IMR-90 (cell line): ENCODE data around the gene TSC22D3. TPM values are rescaled to one million over a fixed set of nuclear protein-coding genes. Genes with fewer than 3 reads are reported as not detected.

ENCODE experiments used
- ATAC-seq: fragments of 200-7000 bp; cut with Tn5 transposase; 2 replicates; pipeline ENCODE4 v1.9.1; 2020; ENCODE audit warnings: low read depth, mild to moderate bottlenecking, moderate library complexity
- BruUV-seq: library from RNA; stranded (reverse); fragments of 400-500 nt; replicated peaks from 2 replicates; lab custom pipeline; 2021; lab: Mats Ljungman, UMichigan
- CTCF ChIA-PET: fragments of 300-600 bp; formaldehyde crosslinking; extraction: SDS; loops from one replicate; lab custom pipeline; 2021; ENCODE audit warnings: antibody characterized with exemption; lab: Yijun Ruan, JAX
- POLR2A ChIA-PET: fragments of 300-600 bp; sonication (Branson Sonifier 250); formaldehyde crosslinking; loops from one replicate; lab custom pipeline; 2022; ENCODE audit warnings: antibody characterized with exemption; ENCODE audit not compliant: unreplicated experiment; lab: Charles Lee
- DNase-seq: peaks from one replicate; pipeline ENCODE4 v3.0.0; 2013
- H2AFZ ChIP-seq: replicated peaks from 2 replicates; pipeline ENCODE3; 2013; ENCODE audit warnings: low read length, mild to moderate bottlenecking; ENCODE audit not compliant: poor library complexity
- H2AK5ac ChIP-seq: 2 replicates; pipeline ENCODE4 v1.6.1; 2013; ENCODE audit warnings: low read depth, low read length, inconsistent platforms
- H2AK9ac ChIP-seq: replicated peaks from 2 replicates; pipeline ENCODE3; 2013; ENCODE audit warnings: mild to moderate bottlenecking, low read depth, low read length, moderate library complexity; ENCODE audit not compliant: poor library complexity
- H2BK120ac ChIP-seq: 2 replicates; pipeline ENCODE4 v1.6.1; 2013; ENCODE audit warnings: low read depth, low read length, inconsistent platforms
- H2BK15ac ChIP-seq: 3 replicates; pipeline ENCODE4 v1.6.1; 2013; ENCODE audit warnings: low read depth, low read length, inconsistent platforms
- H2BK20ac ChIP-seq: 2 replicates; pipeline ENCODE4 v1.6.1; 2013; ENCODE audit warnings: low read depth, mild to moderate bottlenecking, inconsistent platforms, low read length, moderate library complexity
- H2BK5ac ChIP-seq: 2 replicates; pipeline ENCODE4 v1.6.1; 2013; ENCODE audit warnings: mild to moderate bottlenecking, low read depth, low read length, inconsistent platforms; ENCODE audit not compliant: poor library complexity, severe bottlenecking
- H3K14ac ChIP-seq: replicated peaks from 2 replicates; pipeline ENCODE4 v1.6.1; 2013; ENCODE audit warnings: low read depth, low read length, inconsistent platforms
- H3K18ac ChIP-seq: 2 replicates; pipeline ENCODE4 v1.6.1; 2013; ENCODE audit warnings: low read depth, low read length, control low read depth
- H3K23ac ChIP-seq: 2 replicates; pipeline ENCODE4 v1.6.1; 2013; ENCODE audit warnings: low read depth, low read length, inconsistent platforms
- H3K27ac ChIP-seq: 2 replicates; pipeline ENCODE4 v1.5.1; 2013; ENCODE audit warnings: mild to moderate bottlenecking, control low read depth, low read length; ENCODE audit not compliant: insufficient read depth
- H3K27me3 ChIP-seq: 2 replicates; pipeline ENCODE4 v1.6.1; 2013; ENCODE audit warnings: low read length; ENCODE audit not compliant: control insufficient read depth, insufficient read depth
- H3K36me3 ChIP-seq: 2 replicates; pipeline ENCODE4 v1.6.1; 2013; ENCODE audit warnings: low read length, mixed read lengths; ENCODE audit not compliant: control insufficient read depth, insufficient read depth
- H3K4ac ChIP-seq: 2 replicates; pipeline ENCODE4 v1.6.1; 2013; ENCODE audit warnings: low read depth, low read length, inconsistent platforms
- H3K4me1 ChIP-seq: 2 replicates; pipeline ENCODE4 v1.6.1; 2013; ENCODE audit warnings: low read length, mixed read lengths; ENCODE audit not compliant: control insufficient read depth, insufficient read depth
- H3K4me2 ChIP-seq: 2 replicates; pipeline ENCODE4 v1.6.1; 2013; ENCODE audit warnings: low read depth, mild to moderate bottlenecking, control low read depth, low read length, moderate library complexity
- H3K4me3 ChIP-seq: 2 replicates; pipeline ENCODE4 v1.5.1; 2013; ENCODE audit warnings: low read depth, mild to moderate bottlenecking, control low read depth, low read length, moderate library complexity; ENCODE audit not compliant: insufficient read depth
- H3K56ac ChIP-seq: 2 replicates; pipeline ENCODE4 v1.6.1; 2013; ENCODE audit warnings: low read length, inconsistent platforms; ENCODE audit not compliant: insufficient read depth; ENCODE audit errors: extremely low read depth
- H3K79me1 ChIP-seq, 2 experiments: 2 replicates each; pipeline ENCODE4 v1.6.1; 2013; ENCODE audit warnings: low read length in 2 of 2, inconsistent platforms in 1 of 2, low read depth in 1 of 2
- H3K9ac ChIP-seq: 2 replicates; pipeline ENCODE4 v1.6.1; 2013; ENCODE audit warnings: low read depth, low read length, control low read depth
- H3K9me1 ChIP-seq: 2 replicates; pipeline ENCODE4 v1.6.1; 2013; ENCODE audit warnings: low read length, inconsistent platforms; ENCODE audit not compliant: insufficient read depth
- H3K9me3 ChIP-seq: 2 replicates; pipeline ENCODE4 v1.6.1; 2013; ENCODE audit warnings: low read length; ENCODE audit not compliant: control insufficient read depth, insufficient read depth
- H4K20me1 ChIP-seq: 2 replicates; pipeline ENCODE4 v1.6.1; 2013; ENCODE audit warnings: low read length, inconsistent platforms; ENCODE audit not compliant: insufficient read depth
- H4K5ac ChIP-seq: 2 replicates; pipeline ENCODE4 v1.6.1; 2013; ENCODE audit warnings: mild to moderate bottlenecking, low read depth, low read length, control low read depth
- H4K8ac ChIP-seq, 2 experiments: 2 replicates each; pipeline ENCODE4 v1.6.1; 2013; ENCODE audit warnings: low read depth in 2 of 2, low read length in 2 of 2, control low read depth in 1 of 2, inconsistent platforms in 1 of 2
- H4K91ac ChIP-seq: 2 replicates; pipeline ENCODE4 v1.6.1; 2013; ENCODE audit warnings: low read depth, low read length, inconsistent platforms; ENCODE audit not compliant: insufficient read depth
- BHLHE40 ChIP-seq: fragments of 150-350 bp; IDR thresholded peaks from 2 replicates; pipeline ENCODE4 v1.6.1; 2016; ENCODE audit warnings: mild to moderate bottlenecking, low read depth, low read length
- CEBPB ChIP-seq: IDR thresholded peaks from 2 replicates; pipeline ENCODE4 v1.6.1; 2012; ENCODE audit warnings: low read depth, low read length, improper control_type of control experiment
- CHD1 ChIP-seq: IDR thresholded peaks from 2 replicates; pipeline ENCODE4 v1.6.1; 2012; ENCODE audit warnings: low read depth, low read length, improper control_type of control experiment
- CTCF ChIP-seq: conservative IDR thresholded peaks from 2 replicates; pipeline ENCODE4 v1.5.1; 2012; ENCODE audit warnings: mild to moderate bottlenecking, low read depth, low read length, improper control_type of control experiment
- FOS ChIP-seq: fragments of 150-350 bp; IDR thresholded peaks from 2 replicates; pipeline ENCODE4 v1.6.1; 2016; ENCODE audit warnings: low read depth, low read length
- MAFK ChIP-seq: IDR thresholded peaks from 2 replicates; pipeline ENCODE4 v1.6.1; 2012; ENCODE audit warnings: low read depth, low read length, improper control_type of control experiment
- MAZ ChIP-seq: IDR thresholded peaks from 2 replicates; pipeline ENCODE4 v1.6.1; 2012; ENCODE audit warnings: low read depth, mild to moderate bottlenecking, low read length, improper control_type of control experiment, moderate library complexity, borderline replicate concordance
- MXI1 ChIP-seq: IDR thresholded peaks from 2 replicates; pipeline ENCODE4 v1.6.1; 2012; ENCODE audit warnings: low read depth, mild to moderate bottlenecking, low read length, moderate library complexity, borderline replicate concordance
- NFE2L2 ChIP-seq: fragments of 150-350 bp; IDR thresholded peaks from 2 replicates; pipeline ENCODE4 v1.6.1; 2016; ENCODE audit warnings: low read depth, mild to moderate bottlenecking, low read length
- POLR2A ChIP-seq: IDR thresholded peaks from 2 replicates; pipeline ENCODE4 v1.6.1; 2012; ENCODE audit warnings: mild to moderate bottlenecking, low read depth, low read length
- RAD21 ChIP-seq: IDR thresholded peaks from 2 replicates; pipeline ENCODE4 v1.6.1; 2012; ENCODE audit warnings: low read length, improper control_type of control experiment
- RCOR1 ChIP-seq: IDR thresholded peaks from 2 replicates; pipeline ENCODE4 v1.6.1; 2012; ENCODE audit warnings: mild to moderate bottlenecking, low read length, improper control_type of control experiment; ENCODE audit not compliant: insufficient replicate concordance
- RFX5 ChIP-seq: IDR thresholded peaks from 2 replicates; pipeline ENCODE4 v1.8.0; 2012; ENCODE audit warnings: low read depth, mild to moderate bottlenecking, low read length, moderate library complexity
- SMC3 ChIP-seq: fragments of 150-350 bp; IDR thresholded peaks from 2 replicates; pipeline ENCODE4 v1.6.1; 2016; ENCODE audit warnings: low read depth, mild to moderate bottlenecking, antibody characterized with exemption, low read length, moderate library complexity
- USF2 ChIP-seq: fragments of 150-350 bp; IDR thresholded peaks from 2 replicates; pipeline ENCODE4 v1.6.1; 2017; ENCODE audit warnings: mild to moderate bottlenecking, antibody characterized with exemption, low read length, low read depth
- WGBS, 2 experiments: methylation state at CpG; one replicate each; pipeline versions ENCODE4 v1.1.5 to v1.1.7; 2013; ENCODE audit warnings: missing lambda C conversion rate in 2 of 2; ENCODE audit not compliant: insufficient read length in 1 of 2; ENCODE audit errors: extremely low coverage in 2 of 2; 5-methylcytosine and 5-hydroxymethylcytosine counted together
- dilution Hi-C: fragments of 300-500 bp; cut with HindIII; formaldehyde crosslinking; loops from one replicate; pipeline ENCODE4 v1.14.3; 2018; ENCODE audit warnings: low sequenced_read_pairs; ENCODE audit not compliant: unreplicated experiment
- in situ Hi-C: fragments of 300-500 bp; cut with MboI; formaldehyde crosslinking; loops from 3 replicates; pipeline ENCODE4 v1.14.3; 2019; ENCODE audit warnings: low sequenced_read_pairs, inconsistent platforms, mixed read lengths
- intact Hi-C: fragments of 100-400 bp; cut with micrococcal nuclease; formaldehyde crosslinking; loops from 2 replicates; pipeline ENCODE4 v1.10.0; 2022
- polyA plus RNA-seq, 3 experiments: library from polyadenylated mRNA; depleted of rRNA; stranded (reverse); fragments of >200 nt; gene quantifications; 2 replicates each; pipeline ENCODE4 v1.2.3, GENCODE V29; 2012; ENCODE audit warnings: low replicate concordance in 1 of 3
- total RNA-seq: library from RNA; depleted of rRNA; stranded (reverse); fragments of >200 nt; gene quantifications from 2 replicates; pipeline ENCODE4 v1.2.3, GENCODE V29; 2012
- TF ChIP-seq, protein P1 (sequence below): fragments of 150-350 bp; IDR thresholded peaks from 2 replicates; pipeline ENCODE4 v1.6.1; 2016; ENCODE audit warnings: low read depth, mild to moderate bottlenecking, low read length, moderate library complexity, borderline replicate concordance

TSC22D3 gene
- total and polyA plus RNA-seq, 2 of the 4 experiments (the other 2 are of a cell fraction) = 9.9 to 14.0 TPM

- Histone ChIP-seq H3K4me3 (no peak overlapping the region), H3K4ac (no peak overlapping the region), H2AFZ (no peak overlapping the region), H2BK120ac (no peak overlapping the region), H3K27me3 (peaks cover 30% of the 10 kb centered on the region), H3K18ac (no peak overlapping the region), H3K4me1 (no peaks in the 10 kb centered on the region), H4K5ac (no peak overlapping the region), H2BK20ac (no peak overlapping the region), H2AK5ac (no peak overlapping the region), H2AK9ac (no peak overlapping the region), H3K23ac (no peak overlapping the region), H3K4me2 (no peak overlapping the region), H3K9me1 (no peaks in the 10 kb centered on the region), H4K8ac (no peak overlapping the region), H2BK15ac (no peak overlapping the region), H2BK5ac (no peak overlapping the region), H4K20me1 (no peaks in the 10 kb centered on the region), H3K56ac (no peak overlapping the region), H3K14ac (no peak overlapping the region), H3K27ac (no peak overlapping the region), H3K9ac (no peak overlapping the region), H4K91ac (no peak overlapping the region), H3K79me1 (no peaks in the 10 kb centered on the region), H3K9me3 (no peaks in the 10 kb centered on the region), H3K36me3 (no peaks in the 10 kb centered on the region)
- no TSS peak for BruUV-seq
- in situ Hi-C loops (no loop called here), dilution Hi-C loops (no loop called here), intact Hi-C loops (no loop called here)
- TF ChIP-seq, protein P1, sequence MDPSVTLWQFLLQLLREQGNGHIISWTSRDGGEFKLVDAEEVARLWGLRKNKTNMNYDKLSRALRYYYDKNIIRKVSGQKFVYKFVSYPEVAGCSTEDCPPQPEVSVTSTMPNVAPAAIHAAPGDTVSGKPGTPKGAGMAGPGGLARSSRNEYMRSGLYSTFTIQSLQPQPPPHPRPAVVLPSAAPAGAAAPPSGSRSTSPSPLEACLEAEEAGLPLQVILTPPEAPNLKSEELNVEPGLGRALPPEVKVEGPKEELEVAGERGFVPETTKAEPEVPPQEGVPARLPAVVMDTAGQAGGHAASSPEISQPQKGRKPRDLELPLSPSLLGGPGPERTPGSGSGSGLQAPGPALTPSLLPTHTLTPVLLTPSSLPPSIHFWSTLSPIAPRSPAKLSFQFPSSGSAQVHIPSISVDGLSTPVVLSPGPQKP = no peak
- TF ChIP-seq BHLHE40 (no peak), RAD21 (no peak), CEBPB (no peak), MXI1 (no peak), USF2 (no peak), MAFK (no peak), CTCF (no peak), MAZ (no peak), FOS (no peak), RCOR1 (no peak), CHD1 (no peak), NFE2L2 (no peak), POLR2A (no peak), SMC3 (no peak), RFX5 (no peak)
- ChIA-PET CTCF (no interaction called here), POLR2A (no interaction called here)
- WGBS, 2 experiments = no CpG with 5 or more reads among the region's 3 CpGs
- ATAC-seq (no peak), DNase-seq (no peak)
These were observed 88.1 kb downstream of the TSC22D3 start for GRCh38 chrX:107687445-107687844.
